Fibroblast of gingiva (primary cell): ENCODE measurements around the gene ATXN2.
"Not testable (repeated sequence)": the region's sequence is repeated elsewhere in the genome, so short reads cannot be mapped to it uniquely, and the experiment has no call there.

Experiments
- DNase-seq: peaks from one replicate; pipeline ENCODE4 v3.0.0-alpha.2; 2011; ENCODE audit warnings: low read depth

The ATXN2 gene

DNA sequence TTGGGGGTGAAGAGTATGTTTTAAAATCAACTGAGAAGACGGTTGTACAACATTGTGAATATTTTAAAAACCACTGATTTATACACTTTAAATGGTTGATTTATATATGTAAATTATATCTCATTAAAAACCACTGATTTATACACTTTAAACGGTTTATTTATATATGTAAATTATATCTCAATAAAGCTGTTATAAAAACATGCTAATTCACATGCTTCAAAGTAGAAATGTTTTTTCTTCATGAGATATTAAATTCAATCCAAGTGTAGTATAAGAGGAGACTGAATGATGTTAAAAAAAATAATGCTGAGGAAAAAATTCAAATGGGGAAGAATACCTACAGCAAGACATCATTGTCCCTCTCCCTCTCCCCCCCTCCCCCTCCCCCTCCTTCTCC is 92.9 kb downstream of the ATXN2 start:
- no peak for DNase-seq

DNA sequence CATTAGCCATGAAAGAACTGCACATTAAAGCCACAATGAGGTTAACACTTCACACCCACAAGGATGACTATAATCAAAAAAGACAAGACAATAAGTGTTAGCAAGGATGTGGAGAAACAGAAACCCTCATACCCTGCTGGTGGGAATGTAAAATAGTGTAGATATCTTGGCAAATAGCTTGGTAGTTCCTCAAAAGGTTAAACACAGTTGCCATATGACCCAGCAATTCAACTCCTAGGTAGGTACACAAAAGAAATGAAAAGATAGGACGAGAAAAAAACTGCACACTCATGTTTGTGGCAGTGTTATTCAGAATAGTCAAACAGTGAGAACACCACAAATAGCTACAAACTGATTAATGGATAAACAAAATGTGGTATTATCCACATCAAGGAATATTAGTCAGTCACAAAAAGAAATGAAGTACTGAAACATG is 93.5 kb downstream of the ATXN2 start:
- DNase-seq, result no peak

GRCh38 chr12:111503116-111503515 is 96.0 kb downstream of the ATXN2 start:
- DNase-seq, result no peak

DNA sequence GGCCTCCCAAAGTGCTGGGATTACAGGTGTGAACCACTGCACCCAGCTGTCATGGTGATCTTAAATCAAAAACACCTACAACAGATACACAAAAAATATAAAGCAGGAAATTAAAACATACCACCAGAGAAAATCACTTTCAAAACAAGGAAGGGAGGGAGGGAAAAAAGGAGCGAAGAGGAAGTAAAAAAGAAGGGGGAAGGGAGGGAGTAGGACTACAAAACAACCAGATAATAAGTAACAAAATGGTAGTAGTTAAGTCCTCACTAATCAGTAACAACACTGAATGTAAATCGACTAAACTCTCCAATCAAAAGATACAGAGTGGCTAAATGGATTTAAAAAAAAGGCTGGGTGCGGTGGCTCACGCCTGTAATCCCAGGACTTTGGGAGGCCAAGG is 104.4 kb downstream of the ATXN2 start:
- no peak for DNase-seq

GRCh38 chr12:111492979-111493378 is 106.1 kb downstream of the ATXN2 start:
- DNase-seq, result peak; percentile 78

DNA sequence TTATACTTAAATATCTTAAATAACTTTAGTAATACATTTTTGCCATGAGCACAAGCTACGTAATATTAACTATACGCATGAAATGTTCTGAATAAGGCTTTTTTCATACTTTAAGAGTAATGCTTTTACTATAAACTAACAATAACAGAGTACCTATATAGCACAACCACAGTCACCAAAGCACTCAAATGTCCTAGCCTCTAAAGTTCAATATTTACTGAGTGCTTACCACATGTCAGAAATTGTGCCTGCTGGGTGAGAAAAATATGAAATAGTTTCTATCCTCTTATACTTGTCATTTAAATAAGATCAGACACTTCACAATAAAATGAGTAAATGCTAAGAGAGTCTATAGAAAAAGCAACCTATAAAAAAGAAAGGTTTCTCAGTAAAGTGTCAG is 110.3 kb downstream of the ATXN2 start:
- no peak for DNase-seq

DNA sequence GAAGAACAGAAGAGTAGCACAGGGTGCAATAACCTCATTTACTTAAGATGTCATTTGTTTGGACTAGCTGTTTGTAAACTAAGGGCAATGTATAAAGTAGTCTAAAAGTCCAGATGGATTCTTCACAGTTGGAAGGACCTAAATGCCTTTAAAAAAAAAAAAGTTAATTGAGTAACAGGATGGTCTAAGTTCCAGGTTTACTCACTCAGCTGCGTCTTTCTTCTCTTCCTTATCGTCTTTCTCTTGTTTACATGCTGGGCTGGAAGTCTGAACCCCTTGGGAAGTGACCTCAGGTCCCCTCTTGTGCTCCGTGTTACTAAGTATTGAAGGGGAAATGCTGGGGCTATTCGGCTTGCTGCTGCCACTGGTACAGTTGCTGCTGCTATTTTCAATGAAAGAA is 110.8 kb downstream of the ATXN2 start:
- peak; percentile 60 for DNase-seq

DNA sequence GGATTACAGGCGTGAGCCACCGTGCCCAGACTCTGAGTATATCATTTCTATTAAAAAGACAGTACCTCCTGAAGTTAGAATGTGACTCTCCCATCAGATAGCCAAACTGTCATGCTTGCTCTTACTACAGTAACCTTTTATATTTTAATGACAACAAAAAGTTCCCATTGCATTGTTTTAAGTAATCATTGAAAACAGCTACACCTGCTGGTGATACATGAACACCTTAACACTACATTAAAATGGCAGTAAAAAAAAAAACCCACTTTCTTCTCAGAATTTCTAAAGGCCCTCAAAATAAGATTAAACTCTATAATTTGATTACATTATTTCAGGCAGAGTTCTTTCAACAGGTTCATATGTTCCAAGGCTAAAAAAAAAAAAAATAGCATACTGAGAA is 116.7 kb downstream of the ATXN2 start:
- DNase-seq, result no peak

- no peak for DNase-seq
These were observed 127.9 kb downstream of the ATXN2 start for GRCh38 chr12:111471236-111471635.

GRCh38 chr12:111469401-111469800 is 129.7 kb downstream of the ATXN2 start:
- DNase-seq, result no peak

DNA sequence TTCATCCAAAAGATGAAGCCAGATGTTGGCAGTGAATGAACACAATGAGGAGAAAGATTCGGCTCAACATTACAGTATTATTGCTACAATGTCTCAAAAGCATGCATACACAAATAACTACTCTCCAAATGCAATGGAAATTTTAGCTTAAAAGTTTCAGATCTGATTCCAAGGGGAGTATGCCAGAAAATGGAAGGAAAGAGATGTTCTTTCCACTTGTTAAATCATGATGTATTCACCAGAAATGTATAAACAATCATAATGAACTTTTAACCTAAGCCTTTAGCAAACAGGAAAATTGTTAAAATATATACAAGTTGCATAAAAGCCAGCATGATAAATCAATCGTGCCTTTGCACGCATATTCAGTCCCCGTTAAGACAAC is 131.3 kb downstream of the ATXN2 start:
- peak; percentile 96 for DNase-seq

GRCh38 chr12:111467092-111467856 is 131.8 kb downstream of the ATXN2 start:
- DNase-seq, result no peak

DNA sequence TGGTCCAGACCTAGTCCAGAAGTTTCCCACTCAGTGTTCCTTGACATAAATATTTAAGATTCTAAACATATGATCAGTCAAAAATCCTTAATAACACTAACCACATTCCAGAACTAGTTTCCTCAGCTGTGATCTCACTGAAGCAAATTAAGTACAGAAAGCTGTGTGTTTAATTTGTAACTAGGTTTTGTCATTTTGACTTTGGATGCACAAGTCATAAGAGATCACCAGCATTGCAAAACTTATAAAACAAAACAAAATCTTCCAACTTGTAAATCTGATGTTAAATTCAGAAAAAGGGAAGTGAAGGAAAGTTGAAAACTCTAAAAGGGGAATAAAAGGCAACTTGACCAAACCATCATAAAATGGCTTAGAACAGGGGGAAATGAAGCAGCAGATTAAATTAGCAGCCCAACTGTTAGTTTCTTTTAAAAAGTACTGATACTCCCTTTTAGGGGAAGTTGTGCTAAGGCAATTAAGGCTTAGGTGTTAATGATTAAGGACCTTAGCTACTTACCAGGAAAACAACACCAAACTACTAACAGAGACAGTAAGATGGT is 136.8 kb downstream of the ATXN2 start:
- peak; percentile 94 for DNase-seq

DNA sequence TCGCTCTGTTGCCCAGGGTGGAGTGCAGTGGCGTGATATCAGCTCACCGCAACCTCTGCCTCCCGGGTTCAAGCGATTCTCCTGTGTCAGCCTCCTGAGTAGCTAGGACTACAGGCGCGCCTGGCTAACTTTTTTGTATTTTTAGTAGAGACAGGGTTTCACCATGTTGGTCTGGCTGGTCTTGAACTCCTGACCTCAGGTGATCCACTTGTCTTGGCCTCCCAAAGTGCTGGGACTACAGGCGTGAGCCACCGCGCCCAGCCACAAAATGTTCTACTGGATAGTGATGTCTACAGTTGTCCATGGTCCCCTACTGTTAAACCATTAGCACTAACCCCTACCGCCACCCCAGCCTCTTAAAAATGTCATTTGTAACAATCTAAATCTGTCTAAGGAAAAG is 139.0 kb downstream of the ATXN2 start:
- DNase-seq, result not testable (repeated sequence)

- no peak for DNase-seq
These were observed 140.5 kb downstream of the ATXN2 start for GRCh38 chr12:111458546-111459172.

GRCh38 chr12:111457577-111457976 is 141.5 kb downstream of the ATXN2 start:
- no peak for DNase-seq

GRCh38 chr12:111457071-111457470 is 142.0 kb downstream of the ATXN2 start:
- DNase-seq, result no peak

DNA sequence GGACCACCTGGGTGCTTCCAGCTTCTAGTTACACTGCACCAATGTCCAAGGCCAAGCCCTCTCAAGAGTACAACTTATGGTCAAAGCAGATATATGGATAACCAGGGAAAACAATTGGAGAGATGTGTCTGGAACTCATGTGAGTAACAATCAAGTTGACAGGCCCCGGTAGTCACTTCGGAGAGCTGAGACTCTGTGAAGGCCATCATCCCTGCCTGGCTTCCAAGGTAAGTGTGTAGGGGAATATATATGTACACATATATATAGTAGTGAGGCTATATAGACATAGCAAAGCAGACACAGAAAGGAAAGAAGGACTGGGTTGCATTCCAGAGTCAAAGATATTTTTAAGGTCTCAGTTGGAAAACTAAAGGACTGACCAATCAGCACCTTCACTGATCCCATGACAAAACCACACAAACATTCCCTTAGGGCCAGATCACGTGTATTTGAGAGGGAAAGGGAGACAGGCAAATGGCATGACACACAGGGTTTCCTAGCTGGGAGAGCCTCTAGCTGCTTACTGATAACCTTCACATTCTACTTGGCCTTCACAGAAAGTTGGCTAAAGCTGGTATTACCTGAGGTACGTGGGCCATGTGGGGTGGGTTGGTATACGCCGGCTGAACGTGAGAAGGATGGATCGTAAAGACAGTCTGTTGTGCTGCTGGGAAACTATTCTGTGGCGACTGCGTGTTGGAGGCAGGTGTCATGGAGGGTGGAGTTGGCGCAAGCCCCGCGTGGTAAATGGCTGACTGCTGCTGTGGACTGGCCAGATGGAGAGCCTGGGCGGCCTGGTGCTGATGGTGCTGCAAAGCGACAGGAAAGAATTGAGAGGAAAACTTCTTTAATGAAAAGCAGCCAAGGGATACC is 143.4 kb downstream of the ATXN2 start:
- DNase-seq, result peak; percentile 38

- no peak for DNase-seq
These were observed 144.2 kb downstream of the ATXN2 start for GRCh38 chr12:111454716-111455447.

DNA sequence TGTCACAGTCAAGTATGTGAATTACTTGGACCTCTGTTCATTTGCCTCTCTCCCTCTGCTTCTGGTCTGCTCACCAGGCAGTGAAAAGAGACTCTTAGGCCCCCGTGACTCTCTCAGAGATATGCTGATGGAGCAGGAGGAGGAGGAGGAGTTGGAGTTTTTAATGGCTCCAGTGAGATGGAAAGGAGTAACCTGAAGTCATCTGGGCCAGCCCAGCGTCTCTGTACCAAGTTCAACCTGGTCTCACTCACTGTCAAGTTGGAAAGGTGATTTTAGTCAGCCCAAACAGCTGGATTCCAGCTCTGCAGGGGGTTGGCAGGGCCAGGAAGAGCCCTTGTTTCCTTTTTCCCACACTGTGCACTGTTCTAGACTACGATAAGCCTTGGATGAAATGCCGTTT is 144.8 kb downstream of the ATXN2 start:
- no peak for DNase-seq

DNA sequence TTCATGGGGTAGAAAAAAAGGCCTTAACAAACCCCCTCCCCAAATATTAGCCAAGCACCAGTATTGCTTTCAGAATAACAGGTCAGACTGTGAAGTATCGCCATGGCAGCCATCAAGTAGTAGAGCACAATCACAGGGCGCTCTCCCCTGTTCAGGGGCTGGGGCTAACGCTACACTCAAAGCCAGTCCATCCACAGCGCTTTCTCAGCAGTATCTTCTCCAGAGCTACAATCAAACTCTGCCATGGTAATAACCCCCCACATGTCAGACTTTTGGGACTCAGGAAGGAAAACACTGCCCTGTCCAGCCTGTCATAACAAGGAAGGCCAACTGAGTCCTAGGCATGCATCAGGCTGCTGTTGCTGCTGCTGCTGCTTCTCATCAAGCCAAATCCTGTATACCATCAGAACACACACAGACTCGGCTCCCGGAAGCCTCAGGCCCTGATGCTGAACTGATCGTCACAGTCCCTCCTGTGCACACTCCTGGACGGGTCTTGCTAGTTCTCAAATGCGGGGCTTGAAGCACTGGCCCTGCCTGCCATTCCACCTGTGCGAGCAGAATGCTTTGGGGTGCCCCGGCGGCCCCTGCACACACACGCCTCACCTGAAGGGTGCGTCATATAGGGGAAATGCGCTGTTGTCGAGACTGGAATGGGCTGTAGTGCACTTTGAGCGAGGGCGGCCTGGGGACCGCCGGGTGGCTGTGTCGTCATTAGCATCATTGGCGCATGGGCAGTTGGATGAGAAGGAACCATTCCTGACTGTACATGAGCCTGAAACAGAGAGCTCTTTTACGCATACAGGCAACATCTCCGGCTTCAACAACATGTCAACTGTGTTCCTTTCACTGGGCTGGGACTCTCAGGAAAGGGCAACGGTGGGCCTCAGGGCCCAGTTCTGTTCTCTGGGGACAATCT is 145.8 kb downstream of the ATXN2 start:
- peak; percentile 2 for DNase-seq
